Urinary bladder (tissue), 4 donors: Measurements from ENCODE around the gene VPS35. TPM values are rescaled to one million over a fixed set of nuclear protein-coding genes. Genes with fewer than 3 reads are reported as not detected.
"Not testable (repeated sequence)": the region's sequence is repeated elsewhere in the genome, so short reads cannot be mapped to it uniquely, and the experiment has no call there.

Experiments used
- DNase-seq: peaks from one replicate; pipeline ENCODE4 v3.0.0-alpha.2; 2015; ENCODE audit errors: extremely low spot score
- H3K27ac ChIP-seq: one replicate; pipeline ENCODE4 v1.5.1; 2013; ENCODE audit warnings: low read depth, mild to moderate bottlenecking, moderate library complexity
- H3K36me3 ChIP-seq: one replicate; pipeline ENCODE4 v1.6.1; 2013; ENCODE audit warnings: mild to moderate bottlenecking, moderate library complexity; ENCODE audit not compliant: insufficient read depth
- H3K4me1 ChIP-seq: one replicate; pipeline ENCODE4 v1.6.1; 2013; ENCODE audit warnings: mild to moderate bottlenecking, moderate library complexity; ENCODE audit not compliant: insufficient read depth
- H3K4me3 ChIP-seq: one replicate; pipeline ENCODE4 v1.5.1; 2013; ENCODE audit warnings: low read depth, low read length
- WGBS: extraction: QIAGEN DNeasy Blood & Tissue Kit; methylation state at CpG from one replicate; pipeline ENCODE4 v1.1.7; 2013; 5-methylcytosine and 5-hydroxymethylcytosine counted together
- polyA plus RNA-seq: library from polyadenylated mRNA; stranded (reverse); fragments of 200-250 nt; gene quantifications from one replicate; pipeline ENCODE4 v1.2.3, GENCODE V29; 2013
- total RNA-seq: library from RNA; depleted of rRNA; stranded (reverse); fragments of >200 nt; gene quantifications from one replicate; pipeline ENCODE4 v1.2.3, GENCODE V29; 2014
- donor health status: healthy with polysubstance abuse.
- donor health status: healthy.

Gene VPS35
- total and polyA plus RNA-seq, 2 donors: 44.4 to 154 TPM

- DNase-seq: no peak
- Histone ChIP-seq H3K27ac (no peak overlapping the region), H3K4me1 (no peaks in the 10 kb centered on the region), H3K4me3 (no peak overlapping the region), H3K36me3 (peaks cover 11% of the 10 kb centered on the region)
- 64% methylated on average over 6 of the region's 6 CpGs for WGBS
Measured at GRCh38 chr16:46673320-46674013, 15.5 kb downstream of the VPS35 start.

DNA sequence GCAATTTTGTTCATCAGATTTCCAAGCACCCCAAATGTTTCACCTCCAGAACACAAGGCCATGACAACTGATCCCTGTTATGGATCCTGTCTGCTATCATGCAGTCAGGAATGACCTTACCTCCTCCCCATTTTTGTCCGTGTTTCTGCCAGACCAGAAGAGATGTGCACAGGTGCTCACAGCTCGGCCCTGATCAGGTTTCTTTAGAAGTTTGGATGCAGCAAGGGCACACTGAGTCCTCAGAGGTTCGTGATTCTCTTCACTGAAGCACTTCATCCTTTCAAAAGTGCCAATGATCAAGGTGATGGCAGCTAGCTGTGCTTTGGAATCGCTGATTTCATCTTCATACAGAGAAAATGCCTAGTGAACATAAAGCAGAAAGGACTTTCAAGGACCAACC lies 26.9 kb downstream of the VPS35 start:
- peaks cover 9% of the 10 kb centered on the region for H3K36me3 ChIP-seq
- 71% methylated on average over 4 of the region's 4 CpGs for WGBS
- H3K27ac ChIP-seq: no peak overlapping the region
- DNase-seq: no peak
- no peak overlapping the region for H3K4me3 ChIP-seq
- no peaks in the 10 kb centered on the region for H3K4me1 ChIP-seq

GRCh38 chr16:46658925-46659324 lies 30.1 kb downstream of the VPS35 start:
- no peak for DNase-seq
- H3K4me3 ChIP-seq: no peak overlapping the region
- peaks cover 9% of the 10 kb centered on the region for H3K36me3 ChIP-seq
- H3K27ac ChIP-seq: no peak overlapping the region
- H3K4me1 ChIP-seq: no peaks in the 10 kb centered on the region
- WGBS: 54% methylated on average over 1 of the region's 1 CpG

- 82% methylated on average over 3 of the region's 3 CpGs for WGBS
- H3K4me1 ChIP-seq: no peaks in the 10 kb centered on the region
- H3K27ac ChIP-seq: no peak overlapping the region
- H3K4me3 ChIP-seq: no peak overlapping the region
- no peaks in the 10 kb centered on the region for H3K36me3 ChIP-seq
- no peak for DNase-seq
Measured at GRCh38 chr16:46651305-46651704, 37.7 kb downstream of the VPS35 start.

DNA sequence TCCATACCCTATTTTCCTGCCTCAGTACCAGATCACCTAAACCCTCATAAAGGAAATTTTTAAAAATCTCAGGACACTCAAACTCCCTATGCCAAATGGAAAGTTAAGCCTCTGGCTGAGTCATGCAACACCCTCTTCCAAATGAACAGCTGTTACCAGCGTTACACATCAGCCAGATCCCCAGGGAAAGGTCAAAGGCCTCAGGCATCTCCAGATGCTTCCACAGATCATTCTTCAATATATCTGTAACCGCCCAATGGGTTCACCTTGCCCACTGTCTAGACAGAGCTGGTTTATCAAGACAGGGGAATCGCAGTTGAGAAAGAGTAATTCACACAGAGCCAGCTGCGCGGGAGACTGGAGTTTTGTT lies 38.7 kb downstream of the VPS35 start:
- no peak for DNase-seq
- Histone ChIP-seq H3K36me3 (no peaks in the 10 kb centered on the region), H3K27ac (no peak overlapping the region), H3K4me1 (no peaks in the 10 kb centered on the region), H3K4me3 (no peak overlapping the region)
- WGBS: 70% methylated on average over 5 of the region's 5 CpGs

DNA sequence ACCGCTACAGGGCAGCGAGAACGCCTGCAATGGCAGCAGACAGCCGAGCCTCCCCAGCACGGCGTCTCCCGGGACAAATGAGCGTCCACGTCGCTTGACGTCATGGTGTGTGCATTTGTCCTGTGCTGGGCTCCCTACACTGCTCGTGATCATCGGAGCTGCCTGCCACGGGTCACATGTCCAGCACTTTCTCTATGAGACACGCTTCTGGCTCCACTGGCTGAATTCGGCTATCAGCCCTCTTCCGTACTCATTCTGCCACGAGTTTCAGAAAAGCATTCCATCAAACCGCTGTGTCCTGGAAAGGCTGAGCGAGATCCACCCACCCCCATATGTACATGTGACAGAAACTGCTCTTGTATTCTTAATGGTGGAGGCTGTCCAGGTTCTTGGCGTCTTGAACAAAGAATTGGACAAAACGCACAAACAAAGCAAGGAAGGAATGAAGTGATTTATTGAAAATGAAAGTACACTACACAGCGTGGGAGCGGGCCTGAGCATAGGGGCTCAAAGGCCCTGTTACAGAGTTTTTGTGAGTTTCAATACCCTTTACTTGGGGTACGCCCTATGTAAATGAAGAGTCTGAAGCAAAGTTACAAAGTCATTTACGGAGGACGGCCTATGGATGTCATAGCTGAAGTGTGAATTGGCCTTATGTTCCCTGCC lies 39.3 kb downstream of the VPS35 start:
- H3K4me3 ChIP-seq: no peak overlapping the region
- no peak overlapping the region for H3K27ac ChIP-seq
- no peaks in the 10 kb centered on the region for H3K36me3 ChIP-seq
- 72% methylated on average over 27 of the region's 27 CpGs for WGBS
- no peaks in the 10 kb centered on the region for H3K4me1 ChIP-seq
- DNase-seq: no peak

DNA sequence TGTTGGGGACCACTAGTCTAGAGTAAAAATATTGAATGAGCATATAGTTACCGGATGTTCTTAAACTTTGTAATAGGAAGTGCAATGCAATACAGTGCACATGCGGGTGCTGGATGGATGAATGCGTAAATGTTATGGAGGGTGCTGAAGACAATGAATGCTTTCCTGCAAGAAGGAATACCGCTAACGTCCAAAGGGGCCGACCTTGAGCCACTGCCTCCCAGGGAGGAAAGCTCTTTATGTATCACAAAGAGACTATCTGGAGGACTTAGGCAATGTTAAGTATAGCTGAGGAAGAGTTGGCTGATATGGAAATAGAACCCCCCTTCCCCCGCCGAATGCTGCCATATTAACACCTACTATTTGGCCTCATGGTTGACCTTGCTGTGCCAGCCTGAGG lies 40.3 kb downstream of the VPS35 start:
- WGBS: 93% methylated on average over 8 of the region's 8 CpGs

GRCh38 chr16:46638947-46639925 lies 49.7 kb downstream of the VPS35 start:
- 85% methylated on average over 9 of the region's 9 CpGs for WGBS
- no peak overlapping the region for H3K27ac ChIP-seq
- no peaks in the 10 kb centered on the region for H3K4me1 ChIP-seq
- no peak for DNase-seq
- no peaks in the 10 kb centered on the region for H3K36me3 ChIP-seq
- no peak overlapping the region for H3K4me3 ChIP-seq

More for the DNA sequence above, 40.3 kb downstream of the VPS35 start:
- Histone ChIP-seq H3K36me3 (no peaks in the 10 kb centered on the region), H3K27ac (no peak overlapping the region), H3K4me3 (no peak overlapping the region), H3K4me1 (no peaks in the 10 kb centered on the region)
- no peak for DNase-seq

- Histone ChIP-seq H3K4me1 (no peaks in the 10 kb centered on the region), H3K4me3 (no peak overlapping the region), H3K36me3 (no peaks in the 10 kb centered on the region), H3K27ac (no peak overlapping the region)
- DNase-seq: no peak
- WGBS: 84% methylated on average over 32 of the region's 32 CpGs
Measured at GRCh38 chr16:46632778-46633733, 55.9 kb downstream of the VPS35 start.

DNA sequence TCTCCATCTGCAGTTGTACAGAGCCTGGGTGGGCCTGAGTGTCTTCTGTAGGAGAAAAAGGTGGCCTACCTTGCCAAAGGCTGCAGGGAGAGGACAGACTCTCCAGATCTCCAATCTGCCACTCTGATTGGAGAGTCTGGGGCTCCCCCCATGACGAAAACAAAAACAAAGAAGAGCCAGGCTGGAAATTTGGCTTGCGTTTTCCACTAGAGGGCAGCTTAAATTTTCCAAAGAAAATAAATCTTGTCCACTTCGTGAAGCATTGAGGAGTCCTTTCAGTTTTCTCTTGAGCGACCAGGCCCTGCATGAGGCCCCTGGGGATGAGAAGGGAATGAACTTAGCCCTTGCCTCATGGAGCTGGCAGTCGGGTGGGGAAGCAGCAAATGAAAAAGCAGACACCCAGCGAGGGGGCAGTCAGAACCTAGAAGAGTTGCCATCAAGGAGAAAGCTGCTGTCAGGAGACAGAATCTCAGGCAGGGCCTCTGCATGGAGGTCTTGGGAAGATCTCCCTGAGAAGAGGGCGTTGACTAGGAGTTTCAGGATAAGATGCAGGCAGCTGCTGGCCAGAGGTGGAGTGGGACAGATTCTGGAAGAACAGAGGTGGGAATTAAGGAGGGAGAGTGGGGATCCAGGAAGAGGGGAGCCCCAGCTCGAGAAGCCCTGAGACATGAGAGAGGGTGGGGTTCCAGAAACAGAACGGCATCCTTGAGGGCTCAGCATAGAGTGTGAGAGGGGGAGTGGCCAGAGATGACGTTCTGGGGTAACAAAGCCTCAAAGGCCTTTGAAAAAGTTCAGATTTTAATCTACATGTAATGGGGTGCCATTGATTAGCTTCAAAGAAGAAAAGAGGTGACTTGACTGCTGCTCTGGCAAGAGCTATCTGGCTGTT lies 59.4 kb downstream of the VPS35 start:
- no peaks in the 10 kb centered on the region for H3K36me3 ChIP-seq
- H3K27ac ChIP-seq: no peak overlapping the region
- DNase-seq: no peak
- no peaks in the 10 kb centered on the region for H3K4me1 ChIP-seq
- 27% methylated on average over 10 of the region's 10 CpGs for WGBS
- H3K4me3 ChIP-seq: no peak overlapping the region

- Histone ChIP-seq H3K4me3 (no peak overlapping the region), H3K36me3 (no peaks in the 10 kb centered on the region), H3K27ac (no peak overlapping the region), H3K4me1 (no peaks in the 10 kb centered on the region)
- 90% methylated on average over 5 of the region's 5 CpGs for WGBS
- DNase-seq: no peak
Measured at GRCh38 chr16:46627746-46628145, 61.2 kb downstream of the VPS35 start.

- H3K4me1 ChIP-seq, H3K36me3 ChIP-seq, H3K4me3 ChIP-seq, H3K27ac ChIP-seq, DNase-seq: not testable (repeated sequence)
- 96% methylated on average over 21 of the region's 22 CpGs for WGBS
Measured at GRCh38 chr16:46626681-46627080, 62.3 kb downstream of the VPS35 start.
